Right lobe of liver (tissue), 6 donors: Measurements from ENCODE around the gene MEIKIN. TPM values are rescaled to one million over a fixed set of nuclear protein-coding genes. Genes with fewer than 3 reads are reported as not detected.
A peak's percentile ranks its signal among the peaks of the same experiment; 100 is the strongest.

Source experiments
- ATAC-seq, 4 donors: fragments of 200-7000 bp; cut with Tn5 transposase; one replicate each; pipeline ENCODE4 v1.9.1; 2020; ENCODE audit warnings: mild to moderate bottlenecking in 4 of 4, moderate library complexity in 4 of 4
- DNase-seq, 3 donors: peaks; one replicate each; pipeline ENCODE4 v3.0.0-alpha.2; 2020
- H3K27ac ChIP-seq, 3 donors: fragments of 200-600 bp; one replicate each; pipeline ENCODE4 v1.8.0; 2022
- H3K27me3 ChIP-seq, 2 donors: fragments of 200-600 bp; one replicate each; pipeline ENCODE4 v1.8.0; 2022
- H3K36me3 ChIP-seq, 4 donors: fragments of 200-600 bp; sonication (generic) in 1 of 4; one replicate each; pipeline versions ENCODE4 v1.5.1 to v1.8.0; 2017 to 2022; ENCODE audit warnings: control low read depth in 1 of 4
- H3K4me1 ChIP-seq, 4 donors: fragments of 200-600 bp; sonication (generic) in 1 of 4; one replicate each; pipeline versions ENCODE4 v1.5.1 to v1.8.0; 2017 to 2022; ENCODE audit warnings: control low read depth in 1 of 4
- H3K4me3 ChIP-seq, 3 donors: fragments of 200-600 bp; one replicate each; pipeline ENCODE4 v1.8.0; 2022
- H3K9me3 ChIP-seq, 4 donors: fragments of 200-600 bp; sonication (generic) in 1 of 4; one replicate each; pipeline versions ENCODE4 v1.5.1 to v1.8.0; 2017 to 2022; ENCODE audit warnings: control low read depth in 1 of 4
- CTCF ChIP-seq, 4 donors: fragments of 200-600 bp in 3 of 4; fragments of 450-650 bp in 1 of 4; IDR thresholded peaks; one replicate each; pipeline versions ENCODE4 v1.5.1 to v1.8.0; 2016 to 2022; ENCODE audit warnings: antibody characterized with exemption in 4 of 4, mild to moderate bottlenecking in 2 of 4
- POLR2A ChIP-seq: fragments of 450-650 bp; IDR thresholded peaks from one replicate; pipeline ENCODE4 v1.6.1; 2017; ENCODE audit warnings: antibody characterized with exemption, mild to moderate bottlenecking
- WGBS: methylation state at CpG from one replicate; pipeline ENCODE4 v1.1.6; 2018; ENCODE audit warnings: low coverage, low lambda C conversion rate; ENCODE audit not compliant: insufficient coverage; ENCODE audit errors: missing lambda C conversion rate; 5-methylcytosine and 5-hydroxymethylcytosine counted together
- intact Hi-C, 2 donors: fragments of 100-400 bp; cut with DNase I; formaldehyde crosslinking; loops; one replicate each; pipeline versions ENCODE4 v1.11.2 to v1.14.1; 2022
- total RNA-seq, 6 experiments: library from RNA; depleted of rRNA in 2 of 6; stranded (reverse); fragments of >200 nt in 2 of 6; fragmentation: NEBNext Ultra II Directional in 3 of 6; extraction: Animal tissue kit (Norgen Biotek cat#: 25700) in 3 of 6; gene quantifications; one replicate each; pipeline versions ENCODE4 v1.1.0 to v1.2.4, GENCODE V29; 2016 to 2023
- donor health status: DM: no; HTN: yes; CAD: no.
- donor health status: DM: no; HTN: no; CAD: no.
- donor health status: DM: no; HTN: no; CAD: no.
- donor health status: DM: no; HTN: yes; CAD: no.
- donor health status: DM: no; HTN: yes; CAD: no.

Gene MEIKIN
- total RNA-seq, 6 experiments from 2014 or later = 0.55 TPM; not detected in 5

DNA sequence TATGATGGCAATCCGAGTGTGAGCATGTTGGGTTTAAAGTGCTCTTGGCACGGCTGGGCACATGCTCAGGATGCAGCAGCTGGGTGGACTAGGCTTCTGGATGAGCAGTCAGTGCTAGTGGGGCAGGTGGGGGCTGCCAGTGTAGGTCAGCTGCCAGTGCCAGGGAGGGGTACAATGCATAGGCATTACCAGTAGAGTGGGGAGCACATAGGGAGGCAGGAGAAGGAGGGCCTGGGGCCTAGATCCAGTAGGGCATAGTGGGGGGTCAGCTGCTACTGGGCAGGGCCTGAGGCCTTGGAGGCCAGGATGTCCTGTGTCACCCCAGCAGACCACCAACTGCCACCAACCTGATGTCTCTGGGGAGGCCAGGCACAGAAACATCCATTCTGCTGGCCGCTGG lies 41.8 kb upstream of the MEIKIN start:
- no peak overlapping the region for H3K4me3 ChIP-seq
- no peak overlapping the region for H3K27ac ChIP-seq
- no peaks in the 10 kb centered on the region for H3K9me3 ChIP-seq
- TF ChIP-seq CTCF (IDR thresholded peaks at IDR 0.05) (no peak), POLR2A (no peak)
- H3K36me3 ChIP-seq = no peaks in the 10 kb centered on the region
- ATAC-seq (no peak), DNase-seq (no peak)
- H3K4me1 ChIP-seq = no peaks in the 10 kb centered on the region
- intact Hi-C loops = no loop called here
- 90% methylated on average over 2 of the region's 3 CpGs for WGBS
- H3K27me3 ChIP-seq = no peaks in the 10 kb centered on the region

DNA sequence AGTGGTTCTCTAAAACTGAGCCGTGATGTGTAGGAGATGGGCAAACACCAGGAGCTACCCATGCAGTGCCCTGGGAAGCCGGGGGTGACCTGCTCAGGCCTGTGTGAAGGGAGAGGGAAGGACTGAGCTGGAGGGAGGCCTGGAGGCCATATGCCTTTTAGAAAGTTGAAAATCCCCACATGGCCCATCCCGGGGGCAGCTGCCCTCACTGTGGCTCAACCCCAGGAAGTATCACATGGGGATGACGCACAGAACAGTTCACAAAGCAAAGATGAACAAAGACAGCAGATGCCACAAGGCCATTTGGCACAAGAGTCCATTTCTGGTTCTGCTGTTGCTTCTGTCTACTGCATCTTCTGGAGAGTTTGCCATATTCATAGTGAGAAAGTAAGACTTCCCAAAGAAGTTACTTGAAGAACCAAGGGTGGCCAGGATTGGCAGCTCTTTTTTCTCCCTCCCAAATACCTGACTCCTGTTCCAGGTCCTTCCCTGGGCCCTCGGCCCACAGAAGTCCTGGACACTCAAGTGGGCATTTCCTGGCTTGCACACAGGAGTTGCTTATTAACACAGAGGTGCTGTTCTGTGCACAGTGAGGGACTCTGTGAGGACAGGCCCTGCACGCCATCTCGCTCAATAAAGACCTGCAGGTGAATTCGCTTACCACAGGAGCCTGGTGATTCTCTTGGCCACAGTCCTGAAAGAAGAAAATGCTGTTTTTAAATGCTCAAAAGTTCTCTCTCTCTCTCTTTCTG lies 40.9 kb upstream of the MEIKIN start:
- Histone ChIP-seq H3K9me3 (no peaks in the 10 kb centered on the region), H3K27ac (no peak overlapping the region), H3K4me1 (no peaks in the 10 kb centered on the region), H3K4me3 (no peak overlapping the region), H3K27me3 (no peaks in the 10 kb centered on the region), H3K36me3 (no peaks in the 10 kb centered on the region)
- DNase-seq (no peak), ATAC-seq (no peak)
- TF ChIP-seq POLR2A = no peak
- TF ChIP-seq CTCF (IDR thresholded peaks at IDR 0.05) = no peak
- intact Hi-C loops = no loop called here
- 90% methylated on average over 4 of the region's 8 CpGs for WGBS

DNA sequence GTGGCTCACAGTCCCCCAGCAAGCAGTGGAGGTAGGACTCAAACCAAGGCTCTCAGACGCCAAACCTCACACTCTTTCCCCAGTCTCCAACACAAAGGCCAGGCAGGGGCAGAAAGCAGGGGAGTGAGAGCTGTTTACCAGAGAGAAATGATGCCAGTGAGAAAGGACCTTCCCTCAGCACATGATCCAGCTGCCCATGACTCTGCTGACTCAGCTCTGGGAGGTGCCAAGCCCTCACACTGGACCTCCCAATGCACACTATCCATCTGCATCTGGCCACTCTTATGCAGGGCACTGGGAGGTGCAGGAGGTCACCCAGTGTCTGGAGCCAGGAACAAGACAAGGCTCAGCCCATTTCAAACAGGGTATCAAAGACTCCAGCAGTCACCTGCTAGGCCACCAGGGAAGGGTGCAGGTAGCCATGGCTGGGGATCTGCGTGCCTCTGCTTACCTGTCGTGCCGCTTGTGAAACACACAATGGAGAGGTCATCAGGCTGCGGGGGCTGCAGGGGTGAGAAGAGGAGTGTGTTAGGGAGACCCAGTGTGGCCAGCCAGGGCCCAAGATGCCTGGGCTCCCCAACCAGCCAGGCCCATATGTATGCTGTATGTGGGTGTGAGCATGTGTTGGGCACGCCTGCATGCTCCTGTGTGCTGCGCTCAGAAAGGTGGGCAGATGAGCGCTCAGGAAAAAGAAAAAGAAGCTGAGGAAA lies 39.6 kb upstream of the MEIKIN start:
- H3K9me3 ChIP-seq = no peaks in the 10 kb centered on the region
- no peak overlapping the region for H3K27ac ChIP-seq
- H3K36me3 ChIP-seq = no peaks in the 10 kb centered on the region
- TF ChIP-seq CTCF (IDR thresholded peaks at IDR 0.05) = no peak
- intact Hi-C loops = no loop called here
- no peaks in the 10 kb centered on the region for H3K4me1 ChIP-seq
- H3K4me3 ChIP-seq = no peak overlapping the region
- DNase-seq (no peak), ATAC-seq (peak in 1 of 4 donors; percentile 29)
- WGBS = 60% methylated on average over 1 of the region's 8 CpGs
- H3K27me3 ChIP-seq = no peaks in the 10 kb centered on the region

DNA sequence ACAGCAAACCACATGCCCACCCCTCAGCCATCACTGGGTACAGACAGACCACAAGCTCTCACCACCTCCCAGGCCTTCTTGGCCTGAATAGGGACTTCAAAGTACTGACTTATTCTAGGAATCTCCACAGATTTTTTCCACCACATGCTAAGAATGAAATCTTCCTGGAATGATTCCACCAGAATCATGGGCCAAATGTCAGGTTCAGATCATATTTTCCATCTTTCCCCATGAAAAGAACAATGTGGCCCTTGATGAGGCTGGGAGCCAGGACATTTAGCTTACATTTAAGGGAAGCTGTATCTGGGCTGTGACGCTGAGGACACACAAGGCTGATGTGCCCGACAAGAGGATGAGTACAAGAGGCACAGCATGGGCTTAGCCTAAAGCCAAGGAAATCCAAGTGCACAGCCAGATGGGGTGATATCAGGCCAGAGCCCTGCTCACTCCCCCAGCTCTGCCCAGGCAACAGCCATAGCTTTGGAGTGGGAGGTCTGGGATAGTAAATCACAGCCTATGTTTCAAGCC lies 37.8 kb upstream of the MEIKIN start:
- intact Hi-C loops = no loop called here
- H3K36me3 ChIP-seq = no peaks in the 10 kb centered on the region
- H3K4me3 ChIP-seq = no peak overlapping the region
- ATAC-seq = no peak
- H3K9me3 ChIP-seq = no peaks in the 10 kb centered on the region
- no peaks in the 10 kb centered on the region for H3K4me1 ChIP-seq
- no peak overlapping the region for H3K27ac ChIP-seq
- WGBS = 71% methylated on average over 2 of the region's 2 CpGs
- no peak for TF ChIP-seq CTCF (IDR thresholded peaks at IDR 0.05)
- TF ChIP-seq POLR2A = no peak
- no peaks in the 10 kb centered on the region for H3K27me3 ChIP-seq
- no peak for DNase-seq
